AG09319 (cell line): Measurements from ENCODE around the gene KDM4C.

Experiments
- DNase-seq: peaks from one replicate; pipeline ENCODE4 v3.0.0-alpha.2; 2010; ENCODE audit warnings: low read depth; ENCODE audit errors: extremely low read depth
- TF ChIP-seq, protein P1 (sequence below): IDR thresholded peaks from 2 replicates; pipeline ENCODE4 v1.5.1; 2011; ENCODE audit warnings: low read depth, mild to moderate bottlenecking, inconsistent platforms, low read length, moderate library complexity

KDM4C gene

DNA sequence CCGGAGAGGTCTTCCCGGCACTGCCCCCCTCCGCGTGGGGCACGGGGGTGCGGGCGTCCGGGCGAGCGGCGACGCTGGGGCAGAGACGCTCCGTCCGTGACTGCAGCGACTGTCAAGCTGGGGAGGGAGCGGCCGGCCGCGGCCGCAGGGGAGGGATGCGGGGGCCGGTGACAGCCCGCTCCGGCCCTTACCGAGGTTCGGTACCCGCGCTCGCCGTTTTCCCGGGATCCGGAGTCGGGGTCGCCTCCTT is 400 bp downstream of the KDM4C start:
- TF ChIP-seq, protein P1, sequence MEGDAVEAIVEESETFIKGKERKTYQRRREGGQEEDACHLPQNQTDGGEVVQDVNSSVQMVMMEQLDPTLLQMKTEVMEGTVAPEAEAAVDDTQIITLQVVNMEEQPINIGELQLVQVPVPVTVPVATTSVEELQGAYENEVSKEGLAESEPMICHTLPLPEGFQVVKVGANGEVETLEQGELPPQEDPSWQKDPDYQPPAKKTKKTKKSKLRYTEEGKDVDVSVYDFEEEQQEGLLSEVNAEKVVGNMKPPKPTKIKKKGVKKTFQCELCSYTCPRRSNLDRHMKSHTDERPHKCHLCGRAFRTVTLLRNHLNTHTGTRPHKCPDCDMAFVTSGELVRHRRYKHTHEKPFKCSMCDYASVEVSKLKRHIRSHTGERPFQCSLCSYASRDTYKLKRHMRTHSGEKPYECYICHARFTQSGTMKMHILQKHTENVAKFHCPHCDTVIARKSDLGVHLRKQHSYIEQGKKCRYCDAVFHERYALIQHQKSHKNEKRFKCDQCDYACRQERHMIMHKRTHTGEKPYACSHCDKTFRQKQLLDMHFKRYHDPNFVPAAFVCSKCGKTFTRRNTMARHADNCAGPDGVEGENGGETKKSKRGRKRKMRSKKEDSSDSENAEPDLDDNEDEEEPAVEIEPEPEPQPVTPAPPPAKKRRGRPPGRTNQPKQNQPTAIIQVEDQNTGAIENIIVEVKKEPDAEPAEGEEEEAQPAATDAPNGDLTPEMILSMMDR, result no peak
- no peak for DNase-seq

DNA sequence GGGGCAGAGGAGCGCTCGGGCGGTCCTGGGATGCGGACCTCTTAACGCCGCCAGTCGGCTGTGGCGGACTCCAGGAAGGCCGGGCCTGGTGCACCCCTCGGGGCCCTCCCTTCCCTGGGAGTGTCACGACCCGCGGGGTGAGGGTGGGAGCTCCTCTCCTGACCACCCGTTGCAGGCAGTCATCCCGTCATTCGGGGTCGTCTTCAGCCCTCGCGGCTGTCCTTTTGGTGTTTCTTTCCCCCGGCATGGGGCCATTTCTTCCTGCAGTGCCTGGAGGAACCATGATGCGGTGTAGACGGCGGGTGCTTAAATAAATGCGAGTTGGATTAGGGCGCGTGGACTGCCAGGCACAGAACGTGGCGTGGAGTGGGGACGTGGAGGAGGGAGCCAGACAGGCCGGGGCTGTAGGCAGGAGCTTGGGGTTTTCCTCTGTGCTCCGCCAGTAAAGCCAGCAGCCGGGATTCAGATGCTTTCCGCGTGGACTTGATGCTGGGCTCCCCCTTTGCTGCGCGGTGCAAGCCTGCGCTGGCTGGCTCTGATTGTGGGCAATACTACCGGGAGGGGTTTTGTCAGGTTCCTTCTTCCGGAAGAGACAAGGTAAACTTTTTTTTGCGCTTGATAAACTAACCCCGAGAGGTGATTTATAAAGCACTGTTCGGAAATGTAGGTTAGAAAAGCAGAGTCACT is 868 bp downstream of the KDM4C start:
- DNase-seq, result peak; percentile 15

DNA sequence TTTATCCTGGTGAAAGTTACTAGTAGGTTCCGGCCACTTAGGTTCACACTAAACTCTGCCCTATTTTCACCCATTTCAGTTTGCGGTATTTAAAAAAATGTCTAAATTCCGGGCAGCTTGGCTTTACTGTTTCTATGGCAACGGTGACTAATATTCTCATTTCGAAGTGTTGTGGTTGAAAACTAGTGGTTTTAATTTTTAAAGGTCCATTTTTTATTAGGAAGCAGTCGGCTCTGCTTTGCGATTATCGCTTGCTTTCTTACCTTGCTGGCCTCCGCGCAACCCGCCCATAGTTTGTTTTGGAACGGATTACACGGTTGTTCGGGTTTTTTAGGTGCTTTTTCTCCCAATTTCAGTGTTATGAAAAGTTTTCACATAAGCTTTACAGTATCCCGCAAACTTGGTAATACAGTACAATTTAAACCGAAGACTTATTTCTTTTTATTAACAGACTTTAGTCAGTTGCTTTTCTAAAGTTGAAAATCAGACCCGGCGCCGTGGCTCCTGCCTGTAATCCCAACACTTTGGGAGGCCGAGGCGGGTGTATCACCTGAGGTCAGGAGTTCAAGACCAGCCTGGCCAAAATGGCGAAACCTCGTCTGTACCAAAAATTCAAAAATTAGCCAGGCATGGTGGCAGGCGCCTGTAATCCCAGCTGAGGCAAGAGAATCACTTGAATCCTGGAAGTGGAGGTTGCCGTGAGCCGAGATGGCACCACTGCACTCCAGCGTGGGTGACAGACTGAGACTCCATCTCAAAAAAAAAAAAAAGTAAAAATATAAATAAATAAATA is 1.6 kb downstream of the KDM4C start:
- DNase-seq, result peak; percentile 51
- TF ChIP-seq, protein P1, result no peak

More for the DNA sequence above, 868 bp downstream of the KDM4C start:
- TF ChIP-seq, protein P1, result no peak

DNA sequence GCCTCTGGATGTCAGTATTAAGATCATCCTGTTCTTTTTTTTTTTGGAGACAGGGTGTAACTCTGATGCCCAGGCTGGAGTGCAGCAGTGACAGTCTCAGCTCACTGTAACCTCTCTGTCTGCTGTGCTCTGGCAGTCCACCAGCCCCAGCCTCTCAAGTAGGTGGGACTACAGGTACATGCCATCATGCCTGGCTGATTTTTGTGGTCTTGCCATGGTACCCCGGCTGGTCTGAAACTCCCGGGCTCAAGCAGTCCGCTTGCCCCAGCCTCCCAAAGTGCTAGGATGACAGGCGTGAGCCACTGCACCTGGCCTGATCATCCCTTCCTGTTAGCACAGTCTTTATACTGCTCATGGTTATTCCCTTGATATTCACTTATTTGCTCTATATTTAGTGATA is 3.5 kb downstream of the KDM4C start:
- TF ChIP-seq, protein P1, result no peak
- DNase-seq, result no peak

DNA sequence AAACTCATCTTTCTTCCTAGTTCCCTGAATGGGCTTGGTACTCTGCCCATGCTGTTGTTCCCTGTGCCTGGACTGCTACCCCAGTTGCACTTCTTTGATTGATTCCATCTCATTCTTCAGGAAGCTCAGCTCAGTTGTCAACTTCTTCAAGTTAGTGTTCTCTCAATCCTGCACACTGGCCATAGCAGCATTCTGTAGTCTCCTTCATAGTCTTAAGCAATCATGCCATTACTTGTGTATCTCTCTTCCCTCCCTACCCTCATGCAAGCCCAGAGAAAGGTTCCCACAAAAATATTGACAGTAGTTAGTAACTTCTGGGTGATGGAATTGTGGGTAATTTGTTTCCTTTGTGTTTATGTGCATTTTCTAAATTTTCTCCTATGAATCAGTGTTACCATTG is 5.5 kb downstream of the KDM4C start:
- no peak for DNase-seq
- TF ChIP-seq, protein P1, result no peak

DNA sequence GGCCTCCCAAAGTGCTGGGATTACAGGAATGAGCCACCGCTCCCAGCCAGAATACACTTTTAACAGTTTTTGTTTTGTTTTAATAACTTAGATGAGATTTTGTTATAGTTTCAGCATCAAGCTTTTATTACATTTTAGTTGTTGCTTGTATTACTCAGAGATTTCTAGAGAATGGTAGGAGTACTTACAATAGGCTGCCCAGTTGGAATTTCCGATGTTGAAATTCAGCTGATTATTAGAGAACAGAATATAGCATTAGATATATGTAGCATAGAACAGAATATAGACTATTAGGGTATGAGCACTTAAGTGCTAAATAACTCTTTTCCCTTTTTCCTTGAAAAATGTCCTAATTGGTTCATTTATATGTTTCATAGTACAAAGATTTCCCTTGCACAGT is 6.2 kb downstream of the KDM4C start:
- TF ChIP-seq, protein P1, result no peak
- DNase-seq, result no peak

DNA sequence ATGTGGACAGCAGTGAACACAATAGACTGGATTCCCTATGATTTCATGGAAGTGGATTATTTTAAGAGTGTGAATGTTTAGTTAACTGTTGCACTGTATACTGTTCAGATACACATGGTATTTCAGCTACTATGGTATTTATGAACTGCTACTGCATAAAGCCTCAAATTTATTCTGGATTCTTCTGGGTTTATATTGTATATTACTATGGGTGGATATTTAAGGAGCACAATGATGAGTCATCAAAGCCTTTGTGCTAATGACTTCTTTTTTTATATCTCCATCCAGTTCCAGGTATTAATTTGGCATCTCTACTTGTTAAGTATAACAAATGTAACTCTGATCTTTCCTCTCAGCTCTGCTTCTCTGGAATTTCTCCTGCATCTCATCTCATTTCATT is 6.8 kb downstream of the KDM4C start:
- DNase-seq, result no peak
- TF ChIP-seq, protein P1, result no peak
